Measurements from ENCODE around the gene URI1.

- TF ChIP-seq POLR2A (IDR thresholded peaks at IDR 0.05), result no peak
- TF ChIP-seq, protein P1, sequence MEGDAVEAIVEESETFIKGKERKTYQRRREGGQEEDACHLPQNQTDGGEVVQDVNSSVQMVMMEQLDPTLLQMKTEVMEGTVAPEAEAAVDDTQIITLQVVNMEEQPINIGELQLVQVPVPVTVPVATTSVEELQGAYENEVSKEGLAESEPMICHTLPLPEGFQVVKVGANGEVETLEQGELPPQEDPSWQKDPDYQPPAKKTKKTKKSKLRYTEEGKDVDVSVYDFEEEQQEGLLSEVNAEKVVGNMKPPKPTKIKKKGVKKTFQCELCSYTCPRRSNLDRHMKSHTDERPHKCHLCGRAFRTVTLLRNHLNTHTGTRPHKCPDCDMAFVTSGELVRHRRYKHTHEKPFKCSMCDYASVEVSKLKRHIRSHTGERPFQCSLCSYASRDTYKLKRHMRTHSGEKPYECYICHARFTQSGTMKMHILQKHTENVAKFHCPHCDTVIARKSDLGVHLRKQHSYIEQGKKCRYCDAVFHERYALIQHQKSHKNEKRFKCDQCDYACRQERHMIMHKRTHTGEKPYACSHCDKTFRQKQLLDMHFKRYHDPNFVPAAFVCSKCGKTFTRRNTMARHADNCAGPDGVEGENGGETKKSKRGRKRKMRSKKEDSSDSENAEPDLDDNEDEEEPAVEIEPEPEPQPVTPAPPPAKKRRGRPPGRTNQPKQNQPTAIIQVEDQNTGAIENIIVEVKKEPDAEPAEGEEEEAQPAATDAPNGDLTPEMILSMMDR (IDR thresholded peaks at IDR 0.05 in 8 of 11, conservative IDR thresholded peaks at IDR 0.05 in 3 of 11), result no peak
Measured at GRCh38 chr19:30028118-30028991, 86.3 kb downstream of the URI1 start.

All from spleen (tissue), 7 donors.